Peyer's patch (tissue), 4 donors: ENCODE measurements around the gene RANGRF.

ENCODE experiments used
- CTCF ChIP-seq, 6 experiments: fragments of 450-650 bp in 4 of 6; fragments of 200-600 bp in 2 of 6; sonication (generic) in 1 of 6; IDR thresholded peaks; one replicate each; pipeline ENCODE4 v1.5.1; 2017 to 2019; ENCODE audit warnings: antibody characterized with exemption in 6 of 6, mild to moderate bottlenecking in 3 of 6, moderate library complexity in 1 of 6
- POLR2A ChIP-seq, 2 donors: fragments of 450-650 bp; IDR thresholded peaks; one replicate each; pipeline ENCODE4 v1.5.1; 2017; ENCODE audit warnings: antibody characterized with exemption in 2 of 2, mild to moderate bottlenecking in 2 of 2, moderate library complexity in 2 of 2

GRCh38 chr17:8294814-8295316 is 6.4 kb downstream of the RANGRF start:
- no peak for TF ChIP-seq CTCF (IDR thresholded peaks at IDR 0.05)
- TF ChIP-seq POLR2A (IDR thresholded peaks at IDR 0.05), result no peak
